ENCODE results near the gene C1orf159.

DNA sequence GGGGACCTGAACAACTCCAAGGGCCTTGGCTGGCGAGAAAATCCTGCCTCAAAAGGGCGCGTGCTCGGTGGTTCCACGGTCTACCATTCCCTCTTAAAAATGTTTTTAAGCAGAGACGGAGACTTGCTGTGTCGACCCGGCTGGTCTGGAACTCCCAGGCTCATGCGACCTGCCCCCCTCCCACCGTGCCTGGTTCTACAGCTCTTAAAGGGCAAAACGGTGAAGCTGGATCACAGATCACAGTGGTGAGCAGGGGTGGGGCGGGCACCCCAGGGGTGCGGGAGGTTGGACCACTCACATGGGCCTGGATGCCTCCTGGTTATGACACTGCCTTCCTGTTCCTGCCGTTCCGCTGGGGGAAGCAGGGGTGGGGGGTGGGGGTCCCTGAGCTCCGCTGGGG is 4.2 kb upstream of the C1orf159 start:
- TF ChIP-seq EZH2 (IDR thresholded peaks at IDR 0.05; ENCODE audit: borderline replicate concordance, control insufficient read depth, low read depth, low read length) (no peak), ETV6 (conservative IDR thresholded peaks at IDR 0.05 in 1 of 2, IDR thresholded peaks at IDR 0.05 in 1 of 2; ENCODE audit: borderline replicate concordance in 1 of 2, low read depth in 1 of 2) (no peak), POLR2AphosphoS5 (IDR thresholded peaks at IDR 0.05; ENCODE audit: low read length) (no peak), MYC (IDR thresholded peaks at IDR 0.05; ENCODE audit: insufficient read depth, insufficient read length, insufficient replicate concordance, low read length, severe bottlenecking) (no peak), HDAC2 (IDR thresholded peaks at IDR 0.05) (no peak), POU2F2 (IDR thresholded peaks at IDR 0.05; ENCODE audit: borderline replicate concordance, low read depth, low read length) (no peak), MEF2A (IDR thresholded peaks at IDR 0.05; ENCODE audit: insufficient read depth, low read depth, low read length) (no peak), POLR2A (IDR thresholded peaks at IDR 0.05; ENCODE audit: low read depth, low read length) (no peak), ZNF217 (IDR thresholded peaks at IDR 0.05) (no peak), SP1 (IDR thresholded peaks at IDR 0.05; ENCODE audit: low read depth, low read length) (no peak)
- TF ChIP-seq, protein P1, sequence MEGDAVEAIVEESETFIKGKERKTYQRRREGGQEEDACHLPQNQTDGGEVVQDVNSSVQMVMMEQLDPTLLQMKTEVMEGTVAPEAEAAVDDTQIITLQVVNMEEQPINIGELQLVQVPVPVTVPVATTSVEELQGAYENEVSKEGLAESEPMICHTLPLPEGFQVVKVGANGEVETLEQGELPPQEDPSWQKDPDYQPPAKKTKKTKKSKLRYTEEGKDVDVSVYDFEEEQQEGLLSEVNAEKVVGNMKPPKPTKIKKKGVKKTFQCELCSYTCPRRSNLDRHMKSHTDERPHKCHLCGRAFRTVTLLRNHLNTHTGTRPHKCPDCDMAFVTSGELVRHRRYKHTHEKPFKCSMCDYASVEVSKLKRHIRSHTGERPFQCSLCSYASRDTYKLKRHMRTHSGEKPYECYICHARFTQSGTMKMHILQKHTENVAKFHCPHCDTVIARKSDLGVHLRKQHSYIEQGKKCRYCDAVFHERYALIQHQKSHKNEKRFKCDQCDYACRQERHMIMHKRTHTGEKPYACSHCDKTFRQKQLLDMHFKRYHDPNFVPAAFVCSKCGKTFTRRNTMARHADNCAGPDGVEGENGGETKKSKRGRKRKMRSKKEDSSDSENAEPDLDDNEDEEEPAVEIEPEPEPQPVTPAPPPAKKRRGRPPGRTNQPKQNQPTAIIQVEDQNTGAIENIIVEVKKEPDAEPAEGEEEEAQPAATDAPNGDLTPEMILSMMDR (IDR thresholded peaks at IDR 0.05 in 2 of 3, conservative IDR thresholded peaks at IDR 0.05 in 1 of 3; ENCODE audit: control insufficient read depth in 2 of 3, extremely low read depth in 1 of 3, insufficient read depth in 1 of 3, low read depth in 3 of 3, low read length in 3 of 3) = no peak

All from GM12878 (cell line).